Measurements from ENCODE around the gene APOO. TPM values are rescaled to one million over a fixed set of nuclear protein-coding genes. Genes with fewer than 3 reads are reported as not detected.
A peak's percentile ranks its signal among the peaks of the same experiment; 100 is the strongest.

Gene APOO
- total RNA-seq, 1 donor from 2014 or later, result 35.4 TPM

DNA sequence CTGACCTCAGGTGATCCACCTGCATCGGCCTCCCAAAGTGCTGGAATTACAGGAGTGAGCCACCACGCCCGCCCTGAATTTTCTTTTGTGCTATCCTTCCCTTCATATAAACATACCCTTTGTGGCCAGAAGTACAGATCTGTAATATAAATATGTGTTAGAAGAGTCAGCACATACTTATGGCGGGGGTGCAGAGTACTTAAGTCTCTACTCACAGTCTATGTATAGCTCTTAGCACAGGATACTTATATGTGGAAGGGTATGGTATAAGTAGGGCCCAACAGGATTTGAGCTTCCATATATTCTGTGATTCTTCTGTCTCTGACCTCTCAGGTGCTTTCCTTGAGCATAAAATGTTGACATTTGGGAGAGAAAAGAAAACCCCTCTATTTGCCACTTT, 18.3 kb upstream of the APOO start:
- H3K27ac Mint-ChIP-seq (ENCODE audit: unreplicated experiment), result no peak overlapping the region
- peaks cover 2% of the 10 kb centered on the region for H3K4me1 Mint-ChIP-seq (ENCODE audit: unreplicated experiment)
- H3K27me3 Mint-ChIP-seq (ENCODE audit: unreplicated experiment), result no peaks in the 10 kb centered on the region
- TF ChIP-seq, protein P1, sequence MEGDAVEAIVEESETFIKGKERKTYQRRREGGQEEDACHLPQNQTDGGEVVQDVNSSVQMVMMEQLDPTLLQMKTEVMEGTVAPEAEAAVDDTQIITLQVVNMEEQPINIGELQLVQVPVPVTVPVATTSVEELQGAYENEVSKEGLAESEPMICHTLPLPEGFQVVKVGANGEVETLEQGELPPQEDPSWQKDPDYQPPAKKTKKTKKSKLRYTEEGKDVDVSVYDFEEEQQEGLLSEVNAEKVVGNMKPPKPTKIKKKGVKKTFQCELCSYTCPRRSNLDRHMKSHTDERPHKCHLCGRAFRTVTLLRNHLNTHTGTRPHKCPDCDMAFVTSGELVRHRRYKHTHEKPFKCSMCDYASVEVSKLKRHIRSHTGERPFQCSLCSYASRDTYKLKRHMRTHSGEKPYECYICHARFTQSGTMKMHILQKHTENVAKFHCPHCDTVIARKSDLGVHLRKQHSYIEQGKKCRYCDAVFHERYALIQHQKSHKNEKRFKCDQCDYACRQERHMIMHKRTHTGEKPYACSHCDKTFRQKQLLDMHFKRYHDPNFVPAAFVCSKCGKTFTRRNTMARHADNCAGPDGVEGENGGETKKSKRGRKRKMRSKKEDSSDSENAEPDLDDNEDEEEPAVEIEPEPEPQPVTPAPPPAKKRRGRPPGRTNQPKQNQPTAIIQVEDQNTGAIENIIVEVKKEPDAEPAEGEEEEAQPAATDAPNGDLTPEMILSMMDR (IDR thresholded peaks at IDR 0.05), result no peak
- H3K4me3 Mint-ChIP-seq (ENCODE audit: unreplicated experiment), result no peak overlapping the region
- DNase-seq (ENCODE audit: extremely low spot score, unreplicated experiment), result no peak
- no peaks in the 10 kb centered on the region for H3K9me3 Mint-ChIP-seq (ENCODE audit: unreplicated experiment)
- no peaks in the 10 kb centered on the region for H3K36me3 Mint-ChIP-seq (ENCODE audit: unreplicated experiment)

DNA sequence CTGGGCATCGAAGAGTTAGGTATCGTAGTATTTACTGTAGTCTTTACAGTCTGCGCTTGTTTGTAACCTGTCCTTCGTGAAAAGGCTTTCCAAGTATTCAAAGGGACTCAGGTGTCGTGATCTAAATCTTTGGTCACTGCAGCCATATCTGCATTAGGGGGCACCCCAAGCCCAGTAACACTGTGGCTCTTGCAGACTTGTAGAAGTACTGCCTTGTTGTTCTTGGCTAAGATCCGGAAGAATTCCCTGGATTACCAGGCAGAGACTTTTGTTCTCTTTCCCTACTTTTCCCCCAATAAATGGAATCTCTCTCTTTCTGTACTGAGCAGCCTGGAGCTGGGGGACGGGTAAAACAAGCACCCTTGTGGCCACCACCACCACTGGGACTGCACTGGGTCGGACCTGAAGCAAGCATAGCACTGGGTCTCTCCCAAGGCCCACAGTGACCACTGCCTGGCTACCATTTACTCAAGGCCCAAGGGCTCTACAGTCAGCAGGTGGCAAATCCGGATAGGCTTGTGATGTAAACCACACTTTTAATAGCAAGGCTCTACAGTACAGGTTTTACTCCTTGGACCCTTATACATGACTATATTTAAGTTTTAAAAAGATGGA, 12.1 kb upstream of the APOO start:
- peaks cover 9% of the 10 kb centered on the region for H3K9me3 Mint-ChIP-seq (ENCODE audit: unreplicated experiment)
- no peak overlapping the region for H3K4me3 Mint-ChIP-seq (ENCODE audit: unreplicated experiment)
- no peaks in the 10 kb centered on the region for H3K36me3 Mint-ChIP-seq (ENCODE audit: unreplicated experiment)
- no peak for DNase-seq (ENCODE audit: extremely low spot score, unreplicated experiment)
- no peaks in the 10 kb centered on the region for H3K27me3 Mint-ChIP-seq (ENCODE audit: unreplicated experiment)
- TF ChIP-seq, protein P1 (IDR thresholded peaks at IDR 0.05), result peak; percentile 50
- H3K27ac Mint-ChIP-seq (ENCODE audit: unreplicated experiment), result no peak overlapping the region
- peaks cover 4% of the 10 kb centered on the region for H3K4me1 Mint-ChIP-seq (ENCODE audit: unreplicated experiment)

DNA sequence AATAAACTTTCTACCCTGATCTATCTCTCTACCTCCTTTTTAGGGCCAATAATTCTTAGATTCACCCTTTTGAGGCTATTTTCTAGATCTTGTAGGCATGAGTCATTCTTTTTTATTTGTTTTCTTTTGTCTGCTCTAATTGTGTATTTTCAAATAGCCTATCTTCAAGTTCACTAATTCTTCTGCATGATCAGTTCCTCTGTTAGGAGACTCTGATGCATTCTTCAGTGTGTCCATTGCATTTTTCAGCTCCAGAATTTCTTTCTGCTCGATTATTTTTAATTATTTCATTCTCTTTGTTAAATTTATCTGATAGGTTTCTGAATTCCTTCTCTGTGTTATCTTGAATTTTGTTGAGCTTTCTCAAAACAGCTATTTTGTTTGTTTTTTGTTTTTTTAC, 11.4 kb upstream of the APOO start:
- Mint-ChIP-seq H3K27ac (ENCODE audit: unreplicated experiment) (no peak overlapping the region), H3K4me1 (ENCODE audit: unreplicated experiment) (peaks cover 4% of the 10 kb centered on the region), H3K4me3 (ENCODE audit: unreplicated experiment) (no peak overlapping the region), H3K27me3 (ENCODE audit: unreplicated experiment) (no peaks in the 10 kb centered on the region), H3K9me3 (ENCODE audit: unreplicated experiment) (peaks cover 9% of the 10 kb centered on the region), H3K36me3 (ENCODE audit: unreplicated experiment) (no peaks in the 10 kb centered on the region)
- TF ChIP-seq, protein P1 (IDR thresholded peaks at IDR 0.05), result no peak
- no peak for DNase-seq (ENCODE audit: extremely low spot score, unreplicated experiment)

DNA sequence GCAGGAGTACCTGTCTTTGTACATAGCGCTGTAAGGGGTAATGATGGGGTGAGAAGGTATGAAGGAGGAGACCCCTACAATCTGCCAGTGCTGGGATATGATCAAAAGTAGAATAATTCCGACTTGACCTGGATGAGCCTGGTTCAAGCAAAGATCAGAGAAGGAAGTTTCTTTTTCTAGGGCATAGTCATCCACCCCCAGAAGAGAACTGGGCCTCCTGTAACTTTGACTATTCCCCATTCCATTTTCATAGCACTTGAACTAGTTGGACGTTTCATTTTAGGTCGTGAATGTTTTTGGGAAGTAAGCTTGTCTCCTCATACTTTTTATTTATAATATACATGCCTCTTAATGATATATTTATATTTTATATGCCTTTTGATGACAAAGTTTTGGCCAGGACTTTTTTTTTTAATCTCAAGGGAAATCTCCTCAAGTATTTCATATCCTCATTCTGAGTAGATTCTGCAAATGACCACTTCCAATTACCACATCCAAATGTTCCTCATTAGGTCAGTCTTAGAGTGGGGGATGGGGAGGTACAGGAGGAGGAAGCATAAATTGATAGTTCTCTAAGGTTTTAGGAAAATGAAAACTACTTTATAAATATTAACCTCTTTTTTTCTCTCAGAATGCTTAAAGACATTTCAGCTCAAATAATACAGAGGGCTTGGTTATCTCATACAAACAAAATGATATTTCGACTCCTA, 3.5 kb upstream of the APOO start:
- Mint-ChIP-seq H3K36me3 (ENCODE audit: unreplicated experiment) (no peaks in the 10 kb centered on the region), H3K27me3 (ENCODE audit: unreplicated experiment) (no peaks in the 10 kb centered on the region), H3K9me3 (ENCODE audit: unreplicated experiment) (no peaks in the 10 kb centered on the region), H3K4me3 (ENCODE audit: unreplicated experiment) (no peak overlapping the region), H3K4me1 (ENCODE audit: unreplicated experiment) (peaks cover 14% of the 10 kb centered on the region), H3K27ac (ENCODE audit: unreplicated experiment) (no peak overlapping the region)
- DNase-seq (ENCODE audit: extremely low spot score, unreplicated experiment), result no peak
- TF ChIP-seq, protein P1 (IDR thresholded peaks at IDR 0.05), result no peak

DNA sequence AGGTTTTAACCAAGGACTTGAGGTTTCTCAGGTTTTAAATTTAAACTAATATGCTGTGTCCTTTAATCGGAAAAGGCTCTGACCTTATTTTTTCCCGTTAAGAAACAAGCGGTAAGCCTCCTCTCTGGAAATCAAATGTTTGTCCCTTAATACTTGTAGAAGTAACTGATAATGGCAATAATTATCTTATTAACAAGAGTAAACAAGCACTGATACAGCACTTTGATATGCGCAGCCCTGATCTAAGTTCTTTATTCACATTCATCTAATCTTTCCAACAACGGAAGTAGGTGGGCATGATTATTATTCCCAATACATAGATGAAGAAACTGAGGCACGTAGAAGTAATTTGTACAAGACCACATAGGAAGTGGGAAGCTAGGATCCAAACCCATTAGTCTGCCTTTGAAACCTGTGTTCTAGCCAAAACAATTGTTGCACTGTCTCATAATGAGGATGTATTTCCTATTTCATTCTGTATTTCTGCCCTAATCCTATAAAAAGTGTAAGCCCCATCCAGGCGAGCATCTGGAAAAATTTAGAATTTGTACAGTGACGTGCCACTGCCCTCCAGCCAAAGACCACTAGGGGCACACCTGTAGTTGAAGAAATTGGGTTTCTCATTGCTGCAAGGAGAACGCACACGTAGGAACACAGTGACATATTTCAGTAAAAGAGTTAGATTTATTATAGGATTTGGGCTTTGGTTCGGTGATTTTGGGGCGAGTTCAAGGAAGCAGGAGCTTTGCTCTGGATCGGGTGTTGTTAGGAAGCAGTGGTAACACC, 674 bp upstream of the APOO start:
- no peaks in the 10 kb centered on the region for H3K9me3 Mint-ChIP-seq (ENCODE audit: unreplicated experiment)
- H3K36me3 Mint-ChIP-seq (ENCODE audit: unreplicated experiment), result no peaks in the 10 kb centered on the region
- H3K27me3 Mint-ChIP-seq (ENCODE audit: unreplicated experiment), result no peaks in the 10 kb centered on the region
- DNase-seq (ENCODE audit: extremely low spot score, unreplicated experiment), result no peak
- peak overlapping the region; percentile 82 for H3K4me3 Mint-ChIP-seq (ENCODE audit: unreplicated experiment)
- TF ChIP-seq, protein P1 (IDR thresholded peaks at IDR 0.05), result peak; percentile 51
- peaks cover 28% of the 10 kb centered on the region for H3K4me1 Mint-ChIP-seq (ENCODE audit: unreplicated experiment)
- H3K27ac Mint-ChIP-seq (ENCODE audit: unreplicated experiment), result peak overlapping the region; percentile 94
